HEK293T (cell line): ENCODE data around the gene RAB8B.

Source experiments
- CTCF ChIA-PET: fragments of 350-600 bp; formaldehyde crosslinking; extraction: SDS; loops from one replicate; lab custom pipeline; 2021; ENCODE audit warnings: antibody characterized with exemption, inconsistent platforms; lab: Yijun Ruan, JAX
- POLR2A ChIA-PET: fragments of 350-600 bp; formaldehyde crosslinking; extraction: SDS; loops from one replicate; lab custom pipeline; 2020; ENCODE audit warnings: antibody characterized with exemption, inconsistent platforms; lab: Yijun Ruan, JAX
- DNase-seq: peaks from one replicate; pipeline ENCODE4 v3.0.0; 2012; ENCODE audit warnings: mixed read lengths; ENCODE audit errors: extremely low spot score
- ARNT ChIP-seq: fragments of 450-650 bp; IDR thresholded peaks from 2 replicates; pipeline ENCODE4 v1.6.1; 2017; ENCODE audit warnings: mild to moderate bottlenecking
- BHLHE40 ChIP-seq: fragments of 450-650 bp; IDR thresholded peaks from 2 replicates; pipeline ENCODE4 v1.6.1; 2016; ENCODE audit warnings: mild to moderate bottlenecking, moderate library complexity, borderline replicate concordance
- CTBP1 ChIP-seq: fragments of 450-650 bp; IDR thresholded peaks from 2 replicates; pipeline ENCODE4 v1.6.1; 2016; ENCODE audit warnings: borderline replicate concordance
- ELF4 ChIP-seq: fragments of 450-650 bp; IDR thresholded peaks from 2 replicates; pipeline ENCODE4 v1.6.1; 2017; ENCODE audit warnings: antibody characterized with exemption
- FOXA1 ChIP-seq: fragments of 450-650 bp; IDR thresholded peaks from 2 replicates; pipeline ENCODE4 v1.6.1; 2016; ENCODE audit warnings: mild to moderate bottlenecking
- FOXK2 ChIP-seq: fragments of 450-650 bp; IDR thresholded peaks from 2 replicates; pipeline ENCODE4 v1.6.1; 2016; ENCODE audit warnings: mild to moderate bottlenecking
- FOXM1 ChIP-seq: fragments of 450-650 bp; IDR thresholded peaks from 2 replicates; pipeline ENCODE4 v1.6.1; 2017; ENCODE audit warnings: mild to moderate bottlenecking, borderline replicate concordance
- HDGF ChIP-seq: fragments of 450-650 bp; IDR thresholded peaks from 2 replicates; pipeline ENCODE4 v1.6.1; 2017; ENCODE audit warnings: antibody characterized with exemption, borderline replicate concordance
- L3MBTL2 ChIP-seq: fragments of 450-650 bp; conservative IDR thresholded peaks from 2 replicates; pipeline ENCODE4 v1.6.1; 2016; ENCODE audit warnings: mild to moderate bottlenecking
- LEF1 ChIP-seq: fragments of 450-650 bp; IDR thresholded peaks from 2 replicates; pipeline ENCODE4 v1.6.1; 2017; ENCODE audit warnings: mild to moderate bottlenecking, borderline replicate concordance
- NFRKB ChIP-seq: fragments of 450-650 bp; IDR thresholded peaks from 2 replicates; pipeline ENCODE4 v1.6.1; 2016; ENCODE audit warnings: mild to moderate bottlenecking, moderate library complexity
- PKNOX1 ChIP-seq: fragments of 450-650 bp; IDR thresholded peaks from 2 replicates; pipeline ENCODE4 v1.6.1; 2016
- SP1 ChIP-seq: fragments of 450-650 bp; IDR thresholded peaks from 2 replicates; pipeline ENCODE4 v1.6.1; 2017
- SUZ12 ChIP-seq: fragments of 450-650 bp; IDR thresholded peaks from 2 replicates; pipeline ENCODE4 v1.6.1; 2016; ENCODE audit warnings: mild to moderate bottlenecking
- TARDBP ChIP-seq: fragments of 450-650 bp; IDR thresholded peaks from 2 replicates; pipeline ENCODE4 v1.6.1; 2016
- ZNF384 ChIP-seq: fragments of 450-650 bp; IDR thresholded peaks from 2 replicates; pipeline ENCODE4 v1.6.1; 2016

Gene RAB8B

GRCh38 chr15:63299943-63300575 is 110.7 kb downstream of the RAB8B start:
- no peak for DNase-seq
- ChIA-PET CTCF (no interaction called here), POLR2A (no interaction called here)
- TF ChIP-seq NFRKB: no peak
- TF ChIP-seq ZNF384: no peak
- no peak for TF ChIP-seq SUZ12
- TF ChIP-seq FOXK2: no peak
- no peak for TF ChIP-seq FOXM1
- no peak for TF ChIP-seq LEF1
- no peak for TF ChIP-seq HDGF

GRCh38 chr15:63301088-63301487 is 111.7 kb downstream of the RAB8B start:
- no peak for TF ChIP-seq TARDBP
- no peak for TF ChIP-seq PKNOX1
- TF ChIP-seq LEF1: no peak
- no peak for TF ChIP-seq ARNT
- no peak for TF ChIP-seq BHLHE40
- TF ChIP-seq ELF4: no peak
- no peak for TF ChIP-seq L3MBTL2
- TF ChIP-seq SP1: no peak
- no peak for TF ChIP-seq FOXA1
- TF ChIP-seq SUZ12: no peak
- TF ChIP-seq FOXK2: no peak
- no peak for TF ChIP-seq CTBP1
- no peak for TF ChIP-seq FOXM1
- TF ChIP-seq ZNF384: no peak
- no peak for TF ChIP-seq HDGF
- TF ChIP-seq NFRKB: no peak
- CTCF ChIA-PET: no interaction called here
- POLR2A ChIA-PET: no interaction called here
- no peak for DNase-seq

GRCh38 chr15:63305260-63305659 is 115.9 kb downstream of the RAB8B start:
- no peak for DNase-seq
- POLR2A ChIA-PET: no interaction called here
- CTCF ChIA-PET: no interaction called here
- no peak for TF ChIP-seq SUZ12
- TF ChIP-seq LEF1: no peak
- TF ChIP-seq FOXA1: no peak
- TF ChIP-seq NFRKB: no peak
- no peak for TF ChIP-seq ARNT

GRCh38 chr15:63306492-63307073 is 117.2 kb downstream of the RAB8B start:
- no peak for TF ChIP-seq PKNOX1
- no peak for TF ChIP-seq SP1
- TF ChIP-seq CTBP1: no peak
- TF ChIP-seq NFRKB: no peak
- TF ChIP-seq L3MBTL2: no peak
- no peak for TF ChIP-seq ZNF384
- TF ChIP-seq FOXK2: no peak
- no peak for TF ChIP-seq ELF4
- TF ChIP-seq HDGF: no peak
- TF ChIP-seq SUZ12: no peak
- no peak for TF ChIP-seq FOXA1
- TF ChIP-seq ARNT: no peak
- no peak for TF ChIP-seq BHLHE40
- no peak for TF ChIP-seq TARDBP
- TF ChIP-seq LEF1: no peak
- ChIA-PET CTCF (no interaction called here), POLR2A (no interaction called here)
- no peak for DNase-seq

- DNase-seq: no peak
- no peak for TF ChIP-seq SUZ12
- no peak for TF ChIP-seq ZNF384
- TF ChIP-seq FOXA1: no peak
- TF ChIP-seq PKNOX1: no peak
- TF ChIP-seq FOXM1: no peak
- TF ChIP-seq HDGF: no peak
- TF ChIP-seq TARDBP: no peak
- no peak for TF ChIP-seq ARNT
- no peak for TF ChIP-seq SP1
- no peak for TF ChIP-seq L3MBTL2
- no peak for TF ChIP-seq BHLHE40
- TF ChIP-seq ELF4: no peak
- TF ChIP-seq NFRKB: no peak
- no peak for TF ChIP-seq CTBP1
- TF ChIP-seq FOXK2: no peak
- no peak for TF ChIP-seq LEF1
- CTCF ChIA-PET: no interaction called here
- POLR2A ChIA-PET: no interaction called here
These were observed 119.1 kb downstream of the RAB8B start for GRCh38 chr15:63308491-63308890.

GRCh38 chr15:63308947-63309346 is 119.5 kb downstream of the RAB8B start:
- TF ChIP-seq SP1: no peak
- TF ChIP-seq FOXM1: no peak
- no peak for TF ChIP-seq FOXA1
- no peak for TF ChIP-seq NFRKB
- TF ChIP-seq L3MBTL2: no peak
- TF ChIP-seq ZNF384: no peak
- no peak for TF ChIP-seq PKNOX1
- no peak for TF ChIP-seq SUZ12
- TF ChIP-seq ELF4: no peak
- no peak for TF ChIP-seq CTBP1
- no peak for TF ChIP-seq HDGF
- no peak for TF ChIP-seq LEF1
- TF ChIP-seq ARNT: no peak
- ChIA-PET CTCF (no interaction called here), POLR2A (no interaction called here)
- DNase-seq: no peak
